GM19035 (cell line): ENCODE measurements around the gene B3GAT2.

Source experiments
- ATAC-seq: cut with Tn5 transposase; IDR thresholded peaks from one replicate; pipeline ENCODE4 v1.9.1; 2021; ENCODE audit not compliant: unreplicated experiment

The B3GAT2 gene

DNA sequence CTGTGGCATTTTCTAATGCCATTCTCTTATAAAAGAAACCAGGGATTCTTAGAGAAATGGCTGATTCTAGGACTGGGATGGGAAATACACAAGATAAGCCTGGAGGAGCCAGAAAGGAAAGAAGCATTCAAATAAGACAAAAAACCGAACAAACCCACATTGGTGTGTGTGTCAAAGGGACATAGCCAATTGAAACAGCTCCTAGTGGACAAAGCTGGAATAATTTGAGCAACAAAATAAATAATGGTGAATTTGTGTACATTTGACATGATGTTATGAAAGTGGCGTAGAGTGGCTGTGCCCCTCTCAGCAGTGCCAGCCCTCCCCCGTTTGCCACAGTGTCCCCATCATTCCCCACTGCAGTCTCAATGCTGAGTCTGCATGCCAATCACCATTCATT is 55.5 kb downstream of the B3GAT2 start:
- no peak for ATAC-seq

DNA sequence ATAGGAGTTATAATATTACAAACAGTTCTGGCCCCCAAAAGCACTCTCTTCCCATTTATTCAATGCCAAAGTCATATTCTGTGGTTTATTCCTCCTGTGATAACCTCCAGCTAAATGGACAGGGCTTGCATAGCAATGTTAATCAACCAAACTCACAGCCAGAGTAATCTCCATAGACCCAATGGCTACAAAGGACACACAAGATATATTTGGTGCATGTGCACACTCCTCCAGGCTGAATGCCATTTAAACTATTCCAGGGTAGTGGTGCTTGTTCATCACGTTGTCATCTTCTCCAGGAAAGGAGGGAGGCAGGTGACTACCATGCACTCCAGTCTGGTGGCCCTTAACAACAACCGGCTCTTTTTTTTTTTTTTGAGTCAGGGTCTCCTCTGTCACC is 56.8 kb downstream of the B3GAT2 start:
- ATAC-seq, result no peak

DNA sequence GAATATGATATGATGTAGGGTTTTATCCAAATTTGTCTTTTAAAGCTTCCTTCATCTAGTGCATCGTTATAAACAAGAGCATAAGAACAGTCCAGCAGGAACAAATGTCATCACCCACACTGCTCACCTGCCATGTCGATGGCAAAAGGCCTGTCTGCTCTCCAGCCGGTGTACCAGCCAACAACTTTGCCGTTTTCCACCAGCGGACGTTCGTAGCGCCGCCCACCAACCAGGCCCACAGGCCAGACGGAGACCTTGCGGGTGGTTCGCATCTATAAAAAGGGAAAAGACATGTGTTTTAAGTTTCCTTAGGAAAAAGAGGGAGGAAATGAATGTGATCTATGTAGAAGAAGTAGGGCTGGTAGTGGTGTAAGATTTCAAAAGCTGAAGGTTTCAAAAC is 62.9 kb downstream of the B3GAT2 start:
- no peak for ATAC-seq

DNA sequence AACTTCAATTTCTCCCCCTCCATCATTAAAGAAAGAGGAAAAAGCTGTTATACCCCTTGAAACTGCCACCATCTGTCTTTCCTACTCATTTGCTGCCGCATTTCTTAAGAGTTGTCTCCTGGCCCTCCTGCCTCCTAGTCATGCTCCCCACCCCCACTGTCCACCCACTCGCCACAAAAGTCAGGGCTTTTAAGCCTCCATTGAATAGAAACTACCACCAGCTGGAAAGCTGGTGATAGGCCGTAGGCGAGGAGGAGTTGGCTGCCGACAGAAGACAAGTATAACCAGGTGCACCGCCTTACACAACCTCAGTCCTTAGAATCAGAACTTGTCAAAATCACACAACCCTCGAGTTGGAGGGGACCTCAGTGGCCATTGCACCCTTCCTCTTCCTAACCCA is 67.6 kb downstream of the B3GAT2 start:
- ATAC-seq, result no peak

GRCh38 chr6:70886661-70887060 is 70.2 kb downstream of the B3GAT2 start:
- ATAC-seq, result no peak

DNA sequence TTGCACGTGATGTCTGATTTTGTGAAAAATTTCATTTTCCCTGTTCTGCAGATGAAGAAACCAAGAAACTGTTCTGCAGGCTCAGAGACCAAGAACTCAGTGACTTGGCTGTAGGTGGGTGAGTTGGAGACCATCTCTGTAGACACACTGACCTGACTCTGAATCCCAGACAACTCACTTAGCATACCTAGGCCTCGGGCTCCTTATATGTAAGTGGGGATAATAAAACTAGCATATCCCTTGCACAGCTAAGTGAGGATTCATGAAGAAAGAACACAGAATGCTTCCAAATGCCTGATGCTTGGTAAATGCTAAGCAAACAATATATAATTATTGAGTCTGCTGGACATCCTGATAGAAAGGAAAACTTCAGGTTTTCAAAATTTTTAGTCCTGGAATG is 70.8 kb downstream of the B3GAT2 start:
- no peak for ATAC-seq

- ATAC-seq, result peak; percentile 83
Measured at GRCh38 chr6:70884074-70884983, 72.5 kb downstream of the B3GAT2 start.

DNA sequence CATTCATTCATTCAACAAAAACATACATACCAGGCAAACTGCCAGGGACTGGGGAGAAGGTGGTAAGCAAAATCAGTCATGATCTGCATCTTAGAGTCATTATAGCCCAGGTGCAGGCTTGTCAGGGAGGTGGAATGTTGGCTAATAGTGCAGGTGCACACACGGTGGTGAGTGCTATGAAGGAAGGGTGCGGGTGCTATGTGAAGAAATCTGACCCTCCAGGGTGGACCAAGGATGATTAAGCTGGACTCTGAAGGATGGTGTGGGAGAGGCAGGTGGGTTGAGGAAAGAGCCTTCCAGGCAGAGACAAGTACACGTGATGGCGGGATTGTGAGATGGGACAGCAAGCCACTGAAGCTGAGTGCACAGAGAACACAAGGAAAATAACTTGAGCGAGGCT is 77.4 kb downstream of the B3GAT2 start:
- no peak for ATAC-seq

GRCh38 chr6:70874181-70874913 is 82.5 kb downstream of the B3GAT2 start:
- ATAC-seq, result no peak

GRCh38 chr6:70872469-70872868 is 84.4 kb downstream of the B3GAT2 start:
- ATAC-seq, result no peak

DNA sequence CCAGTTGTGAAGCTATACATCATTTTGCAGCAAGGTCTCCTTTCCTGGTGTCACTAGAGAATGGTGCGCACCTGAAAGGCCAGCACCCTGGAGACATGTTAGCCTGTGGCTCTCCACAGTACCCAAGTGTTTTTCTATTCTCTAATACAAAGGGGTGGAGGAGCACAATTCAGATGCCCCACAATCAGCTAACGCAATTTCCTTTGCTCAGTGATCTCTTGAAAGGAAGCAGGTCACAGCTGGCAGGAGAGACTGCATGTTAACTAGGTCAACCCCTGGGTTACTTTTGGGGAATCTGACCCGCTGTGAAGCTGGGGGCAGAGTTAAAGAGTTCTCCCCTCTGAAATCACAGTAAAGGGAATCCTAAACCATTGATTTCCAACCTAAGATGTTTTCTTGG is 92.5 kb downstream of the B3GAT2 start:
- ATAC-seq, result no peak

GRCh38 chr6:70863343-70863742 is 93.5 kb downstream of the B3GAT2 start:
- ATAC-seq, result no peak

GRCh38 chr6:70860920-70861319 is 95.9 kb downstream of the B3GAT2 start:
- ATAC-seq, result no peak

GRCh38 chr6:70860045-70860444 is 96.8 kb downstream of the B3GAT2 start:
- ATAC-seq, result no peak

GRCh38 chr6:70857387-70858077 is 99.3 kb downstream of the B3GAT2 start:
- ATAC-seq, result peak; percentile 96

DNA sequence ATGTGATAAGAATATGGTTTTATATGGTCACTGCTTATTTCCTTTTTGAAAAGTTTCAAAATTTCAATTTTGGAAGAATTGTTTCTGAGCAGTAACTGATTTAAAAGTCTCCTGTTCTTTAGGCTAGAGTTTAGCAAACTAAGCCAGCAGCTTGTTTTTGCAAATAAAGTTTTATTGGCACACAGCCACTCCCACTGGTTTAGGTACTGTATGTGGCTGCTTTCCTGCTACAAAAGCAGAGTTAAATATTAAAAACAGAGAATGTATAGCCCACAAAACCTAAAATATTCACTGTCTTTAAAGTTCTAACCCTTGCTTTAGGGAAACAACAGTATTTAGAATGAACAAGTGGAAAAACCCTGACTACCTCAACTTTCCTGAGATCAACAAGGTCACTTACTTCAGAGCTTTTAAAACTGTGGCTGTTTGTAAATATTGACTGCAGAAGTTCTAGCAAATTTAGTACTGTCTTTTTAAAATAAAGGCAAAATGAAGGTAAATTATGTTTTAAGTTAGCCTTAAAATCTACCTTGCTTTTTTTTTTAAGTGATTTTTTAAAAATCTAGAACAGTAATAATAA is 104.1 kb downstream of the B3GAT2 start:
- ATAC-seq, result no peak

DNA sequence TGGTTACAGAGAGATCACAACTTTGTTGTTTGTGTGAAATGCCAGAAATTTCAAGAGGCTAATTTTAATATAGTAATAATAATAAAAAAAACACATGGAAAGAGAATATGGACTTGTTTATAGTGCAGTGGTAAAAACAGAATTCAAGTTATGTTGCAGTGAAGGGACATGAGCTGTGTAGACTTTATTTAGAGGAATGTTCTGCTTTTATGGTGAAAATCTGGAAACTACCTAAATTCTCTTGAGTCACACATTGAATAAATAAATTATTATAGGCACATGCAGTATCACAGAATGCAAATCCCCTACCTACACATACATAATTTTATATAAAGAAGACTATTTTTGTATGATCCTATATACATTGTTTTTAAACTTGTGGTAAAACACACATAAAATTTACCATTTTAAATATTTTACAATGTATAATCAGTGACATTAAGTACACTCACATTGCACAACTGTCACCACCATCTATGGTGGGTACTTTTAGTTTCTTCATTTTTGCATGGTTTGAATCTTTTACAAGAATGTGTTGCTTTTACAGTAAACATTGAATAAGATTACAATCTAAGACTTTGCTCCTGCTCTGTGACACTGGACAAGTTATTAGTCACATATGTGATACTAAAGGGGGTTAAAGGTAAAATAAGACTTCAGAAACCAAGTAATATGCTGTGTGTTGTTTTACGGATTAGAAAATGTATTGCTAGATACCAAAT is 107.4 kb downstream of the B3GAT2 start:
- ATAC-seq, result no peak

GRCh38 chr6:70847106-70848084 is 109.5 kb downstream of the B3GAT2 start:
- no peak for ATAC-seq

DNA sequence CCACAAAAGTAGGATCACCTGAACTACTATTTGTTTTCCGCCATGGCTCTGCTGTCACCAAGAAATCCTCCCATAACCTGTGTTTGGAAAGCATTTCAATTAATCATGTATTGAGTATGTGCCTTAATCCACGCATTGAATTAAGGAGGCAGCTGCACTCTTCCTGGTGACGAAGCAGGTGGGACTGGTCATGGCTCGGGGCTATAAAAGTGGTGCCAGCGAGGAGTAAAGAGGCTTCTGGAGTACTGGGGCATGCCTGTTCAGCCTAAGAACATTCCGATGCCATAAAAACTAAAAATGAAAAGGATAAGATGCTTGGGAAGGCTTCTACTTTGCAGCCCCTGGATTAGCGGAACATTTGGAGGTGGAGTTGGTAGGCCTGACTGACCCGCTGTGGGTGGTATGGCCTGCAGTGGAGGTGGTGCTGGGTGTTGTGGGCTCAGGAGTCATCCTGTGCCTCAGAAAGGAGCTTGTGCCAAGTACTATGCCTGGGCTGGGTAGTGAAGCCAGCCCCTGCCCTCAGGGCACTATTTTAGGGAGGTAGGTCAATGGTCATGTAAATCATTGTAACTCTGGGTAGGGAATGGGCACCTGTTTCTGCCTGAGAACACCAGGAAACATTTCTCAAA is 110.5 kb downstream of the B3GAT2 start:
- ATAC-seq, result no peak
